NCI-H748 treated with DMSO at 0.1 percent for 48 hours (cell line): ENCODE results near the gene TMA16.

Source experiments
- DNase-seq: peaks from one replicate; lab custom pipeline; 2025; lab: John Stamatoyannopoulos, UW

TMA16 gene

GRCh38 chr4:163563592-163563991, 69.1 kb downstream of the TMA16 start:
- no peak for DNase-seq

GRCh38 chr4:163564221-163564720, 69.8 kb downstream of the TMA16 start:
- DNase-seq, result no peak

GRCh38 chr4:163565226-163566135, 71.0 kb downstream of the TMA16 start:
- no peak for DNase-seq

GRCh38 chr4:163566257-163566796, 71.8 kb downstream of the TMA16 start:
- DNase-seq, result no peak

- no peak for DNase-seq
These were observed 74.4 kb downstream of the TMA16 start for GRCh38 chr4:163568843-163569242.
